ENCODE measurements around the gene MPRIP. TPM values are rescaled to one million over a fixed set of nuclear protein-coding genes. Genes with fewer than 3 reads are reported as not detected.

The MPRIP gene
- total and polyA plus RNA-seq, 2 donors (not counting 1 experiment from before 2014, with no cell fraction given), result 130 to 299 TPM

DNA sequence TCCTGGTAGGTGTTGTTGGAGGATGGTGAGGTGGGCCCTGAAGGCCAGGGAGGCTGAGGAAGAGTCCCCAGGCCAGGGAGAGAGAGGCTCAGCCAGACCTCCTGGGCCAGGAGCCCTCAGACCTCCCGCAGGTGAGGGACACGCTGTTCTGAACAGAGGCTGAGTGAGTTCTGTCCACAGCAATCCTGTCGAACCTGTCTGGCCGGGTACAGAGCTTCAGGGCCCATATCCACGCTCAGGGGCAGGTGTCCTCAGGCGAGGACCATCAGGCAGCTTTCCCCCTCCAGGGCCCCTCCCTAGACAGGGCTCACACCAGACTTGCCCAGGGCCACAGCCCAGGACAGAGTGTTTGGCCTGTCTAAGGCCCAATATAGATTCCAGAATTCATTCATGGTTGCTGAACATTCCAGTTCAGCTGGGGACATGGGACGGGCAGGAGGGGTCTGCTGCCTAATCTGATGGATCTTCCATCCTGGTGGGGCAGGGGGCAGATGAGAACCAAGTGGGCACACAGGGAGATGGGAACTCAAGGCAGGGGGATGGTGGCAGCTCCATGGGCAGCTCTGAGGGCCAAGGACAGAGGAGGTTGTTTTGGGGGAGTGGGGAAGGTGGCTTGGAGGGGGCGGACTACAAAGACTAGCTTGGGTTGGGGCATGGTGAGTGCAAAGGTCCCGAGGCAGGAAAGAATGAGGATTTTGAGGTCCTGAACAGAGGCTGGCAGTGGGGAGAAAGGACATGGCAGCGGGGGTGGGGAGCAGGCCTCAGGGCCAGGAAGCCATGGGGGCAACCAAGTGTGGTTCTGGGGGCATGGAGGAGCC, 23.4 kb upstream of the MPRIP start:
- ChIA-PET CTCF (no interaction called here), POLR2A (no interaction called here)
- TF ChIP-seq, protein P1, sequence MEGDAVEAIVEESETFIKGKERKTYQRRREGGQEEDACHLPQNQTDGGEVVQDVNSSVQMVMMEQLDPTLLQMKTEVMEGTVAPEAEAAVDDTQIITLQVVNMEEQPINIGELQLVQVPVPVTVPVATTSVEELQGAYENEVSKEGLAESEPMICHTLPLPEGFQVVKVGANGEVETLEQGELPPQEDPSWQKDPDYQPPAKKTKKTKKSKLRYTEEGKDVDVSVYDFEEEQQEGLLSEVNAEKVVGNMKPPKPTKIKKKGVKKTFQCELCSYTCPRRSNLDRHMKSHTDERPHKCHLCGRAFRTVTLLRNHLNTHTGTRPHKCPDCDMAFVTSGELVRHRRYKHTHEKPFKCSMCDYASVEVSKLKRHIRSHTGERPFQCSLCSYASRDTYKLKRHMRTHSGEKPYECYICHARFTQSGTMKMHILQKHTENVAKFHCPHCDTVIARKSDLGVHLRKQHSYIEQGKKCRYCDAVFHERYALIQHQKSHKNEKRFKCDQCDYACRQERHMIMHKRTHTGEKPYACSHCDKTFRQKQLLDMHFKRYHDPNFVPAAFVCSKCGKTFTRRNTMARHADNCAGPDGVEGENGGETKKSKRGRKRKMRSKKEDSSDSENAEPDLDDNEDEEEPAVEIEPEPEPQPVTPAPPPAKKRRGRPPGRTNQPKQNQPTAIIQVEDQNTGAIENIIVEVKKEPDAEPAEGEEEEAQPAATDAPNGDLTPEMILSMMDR (IDR thresholded peaks at IDR 0.05), result no peak
- no peak for TF ChIP-seq EZH2 (IDR thresholded peaks at IDR 0.05; ENCODE audit: borderline replicate concordance, insufficient read depth, low read depth, low read length, poor library complexity, severe bottlenecking)
- Histone ChIP-seq H3K4me2 (replicated peaks; ENCODE audit: low read depth, low read length, poor library complexity, severe bottlenecking) (no peak overlapping the region), H3K9me3 (ENCODE audit: control extremely low read depth in 1 of 3, control insufficient read depth in 2 of 3, insufficient read depth in 1 of 3, low read length in 2 of 3) (no peaks in the 10 kb centered on the region), H3K27me3 (replicated peaks in 1 of 4; ENCODE audit: control extremely low read depth in 1 of 4, control insufficient read depth in 3 of 4, insufficient read depth in 4 of 4, low read length in 3 of 4) (no peaks in the 10 kb centered on the region), H2AFZ (ENCODE audit: insufficient read depth, low read depth, low read length, poor library complexity, severe bottlenecking) (peak overlapping the region; percentile 10), H3K79me2 (ENCODE audit: control insufficient read depth, insufficient read depth, low read length) (no peaks in the 10 kb centered on the region), H3K9ac (ENCODE audit: low read length) (no peak overlapping the region), H4K20me1 (ENCODE audit: control insufficient read depth, insufficient read depth, low read length, poor library complexity, severe bottlenecking) (no peaks in the 10 kb centered on the region), H3K4me1 (ENCODE audit: control insufficient read depth in 2 of 2, insufficient read depth in 2 of 2, low read length in 2 of 2) (peaks cover 6 to 23% of the 10 kb centered on the region in 2 donors), H3K27ac (ENCODE audit: low read length in 2 of 2) (no peak overlapping the region), H3K4me3 (ENCODE audit: control extremely low read depth in 1 of 5, extremely low read depth in 1 of 5, insufficient read depth in 1 of 5, low read depth in 2 of 5, low read length in 4 of 5) (no peak overlapping the region), H3K36me3 (replicated peaks in 1 of 2; ENCODE audit: control extremely low read depth in 1 of 2, control insufficient read depth in 1 of 2, extremely low read depth in 1 of 2, insufficient read depth in 2 of 2, low read length in 1 of 2) (no peaks in the 10 kb centered on the region)
- Mint-ChIP-seq H3K4me3 (no peak overlapping the region), H3K4me1 (peaks cover 21% of the 10 kb centered on the region), H3K9me3 (ENCODE audit: insufficient read depth) (no peaks in the 10 kb centered on the region), H3K27ac (no peak overlapping the region), H3K27me3 (no peaks in the 10 kb centered on the region)
- intact Hi-C loops (cut with micrococcal nuclease), result no loop called here
- no peak for DNase-seq
- ATAC-seq (ENCODE audit: low read depth), result no peak
- WGBS (ENCODE audit: insufficient coverage), result 94% methylated on average over 10 of the region's 10 CpGs

DNA sequence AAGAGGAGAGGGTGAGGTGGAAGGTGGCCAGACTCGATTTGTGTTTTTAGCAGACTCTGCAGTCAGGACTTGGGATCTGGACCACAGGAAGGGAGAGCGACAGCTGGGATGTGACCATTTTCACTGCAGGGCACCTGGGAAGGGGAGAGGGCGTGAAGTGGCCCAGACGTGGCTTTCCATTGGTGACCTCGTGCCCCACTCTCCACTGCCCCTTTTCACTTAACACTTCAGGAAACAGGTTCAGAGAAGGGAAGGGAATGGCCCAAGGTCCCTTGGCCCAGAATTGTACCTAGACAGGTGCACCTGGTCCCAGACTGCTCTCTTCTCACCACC, 22.9 kb upstream of the MPRIP start:
- Mint-ChIP-seq H3K9me3 (ENCODE audit: insufficient read depth) (no peaks in the 10 kb centered on the region), H3K4me1 (peaks cover 21% of the 10 kb centered on the region), H3K27me3 (no peaks in the 10 kb centered on the region), H3K27ac (no peak overlapping the region), H3K4me3 (no peak overlapping the region)
- TF ChIP-seq, protein P1 (IDR thresholded peaks at IDR 0.05), result no peak
- no peak for TF ChIP-seq EZH2 (IDR thresholded peaks at IDR 0.05; ENCODE audit: borderline replicate concordance, insufficient read depth, low read depth, low read length, poor library complexity, severe bottlenecking)
- POLR2A ChIA-PET, result no interaction called here
- H3K27me3 ChIP-seq (replicated peaks in 1 of 4; ENCODE audit: control extremely low read depth in 1 of 4, control insufficient read depth in 3 of 4, insufficient read depth in 4 of 4, low read length in 3 of 4), result no peaks in the 10 kb centered on the region
- CTCF ChIA-PET, result no interaction called here
- 100% methylated on average over 2 of the region's 5 CpGs for WGBS (ENCODE audit: insufficient coverage)
- no peaks in the 10 kb centered on the region for H3K36me3 ChIP-seq (replicated peaks in 1 of 2; ENCODE audit: control extremely low read depth in 1 of 2, control insufficient read depth in 1 of 2, extremely low read depth in 1 of 2, insufficient read depth in 2 of 2, low read length in 1 of 2)
- H2AFZ ChIP-seq (ENCODE audit: insufficient read depth, low read depth, low read length, poor library complexity, severe bottlenecking), result no peak overlapping the region
- no peak overlapping the region for H3K27ac ChIP-seq (ENCODE audit: low read length in 2 of 2)
- H3K9me3 ChIP-seq (ENCODE audit: control extremely low read depth in 1 of 3, control insufficient read depth in 2 of 3, insufficient read depth in 1 of 3, low read length in 2 of 3), result no peaks in the 10 kb centered on the region
- intact Hi-C loops (cut with micrococcal nuclease), result no loop called here
- no peak overlapping the region for H3K4me2 ChIP-seq (replicated peaks; ENCODE audit: low read depth, low read length, poor library complexity, severe bottlenecking)
- H4K20me1 ChIP-seq (ENCODE audit: control insufficient read depth, insufficient read depth, low read length, poor library complexity, severe bottlenecking), result no peaks in the 10 kb centered on the region
- H3K4me3 ChIP-seq (ENCODE audit: control extremely low read depth in 1 of 5, extremely low read depth in 1 of 5, insufficient read depth in 1 of 5, low read depth in 2 of 5, low read length in 4 of 5), result no peak overlapping the region
- DNase-seq (no peak), ATAC-seq (ENCODE audit: low read depth) (no peak)
- H3K4me1 ChIP-seq (ENCODE audit: control insufficient read depth in 2 of 2, insufficient read depth in 2 of 2, low read length in 2 of 2), result peaks cover 6 to 23% of the 10 kb centered on the region in 2 donors
- H3K9ac ChIP-seq (ENCODE audit: low read length), result no peak overlapping the region
- H3K79me2 ChIP-seq (ENCODE audit: control insufficient read depth, insufficient read depth, low read length), result no peaks in the 10 kb centered on the region
